ENCODE measurements around the gene PPFIA1. TPM values are rescaled to one million over a fixed set of nuclear protein-coding genes. Genes with fewer than 3 reads are reported as not detected.

The PPFIA1 gene
- total and polyA plus RNA-seq, 2 of the 13 experiments (the other 11 are each of a cell fraction or from before 2014, with no cell fraction given): 29.9 to 45.2 TPM

DNA sequence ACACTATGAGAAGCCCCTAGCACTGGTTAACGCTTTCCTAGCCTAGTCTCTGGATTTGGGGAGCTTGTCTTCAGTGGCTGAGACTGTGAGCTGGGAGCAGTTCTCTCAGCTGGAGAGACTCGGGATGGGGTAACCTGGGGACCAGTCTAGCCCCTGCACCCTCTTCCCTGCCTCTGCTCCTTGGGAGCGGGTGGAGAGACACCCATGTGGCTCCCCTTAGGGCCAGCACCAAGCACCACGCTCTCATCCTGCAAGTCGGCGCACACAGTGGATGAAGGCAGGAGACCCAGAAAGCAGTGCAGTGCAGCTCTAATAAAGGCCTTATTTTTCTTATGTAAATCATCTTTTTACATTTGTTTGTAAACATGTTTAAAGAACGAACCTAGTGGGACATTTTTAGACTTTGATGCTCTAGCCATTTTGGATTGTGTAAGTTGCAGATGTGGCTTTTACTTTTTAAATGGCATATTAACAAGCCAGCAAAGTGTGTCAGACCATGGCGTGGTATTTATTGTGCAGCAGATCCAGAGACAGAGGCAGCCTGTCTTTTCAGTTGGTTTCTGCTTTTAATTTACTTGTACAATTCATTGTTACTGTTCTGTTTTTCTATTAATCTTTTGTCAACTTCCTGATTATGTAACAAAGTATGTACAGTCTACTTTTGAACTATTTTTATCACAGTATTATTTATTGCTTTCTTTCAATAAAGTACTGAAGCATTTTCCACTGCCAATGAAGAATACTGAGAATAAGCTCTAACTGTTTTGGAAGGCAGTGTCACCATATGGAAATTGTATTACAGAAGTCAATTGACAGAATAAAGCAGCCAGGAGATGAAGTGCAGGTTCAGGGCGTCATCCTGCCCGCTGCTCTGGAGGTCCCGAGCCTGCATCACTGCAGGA is 113.4 kb downstream of the PPFIA1 start:
- in situ Hi-C loops (cut with HindIII; ENCODE audit: extremely low pct_ligation_motif_present, low pct_unique_long_range_greater_than_20kb) (no loop called here), intact Hi-C loops (cut with micrococcal nuclease; ENCODE audit: unreplicated experiment) (no loop called here)
- ChIA-PET CTCF (ENCODE audit: low intra/inter-chr PET ratio, low total read pairs) (no interaction called here), POLR2A (no interaction called here)
- TF ChIP-seq ZNF709 (CRISPR knock-in tag; IDR thresholded peaks at IDR 0.05): no peak
- peak; percentile 52 for TF ChIP-seq RBM22 (optimal IDR thresholded peaks at IDR 0.05; ENCODE audit: low read length)
- Histone ChIP-seq H2AFZ (ENCODE audit: low read length) (no peak overlapping the region), H3K4me2 (ENCODE audit: low read depth, low read length) (no peak overlapping the region), H3K27me3 (ENCODE audit: control insufficient read depth in 1 of 2, insufficient read depth in 2 of 2, low read length in 2 of 2) (no peaks in the 10 kb centered on the region), H3K9ac (ENCODE audit: insufficient read depth, low read depth, low read length) (no peak overlapping the region), H3K9me3 (ENCODE audit: low read length) (no peaks in the 10 kb centered on the region), H3K36me3 (replicated peaks in 1 of 2; ENCODE audit: control insufficient read depth in 1 of 2, insufficient read depth in 2 of 2, low read length in 2 of 2) (peaks cover 10 to 47% of the 10 kb centered on the region in 2 experiments), H3K27ac (ENCODE audit: extremely low read length, insufficient read depth, low read length) (no peak overlapping the region), H3K4me3 (replicated peaks in 1 of 3; ENCODE audit: insufficient read depth in 1 of 3, low read depth in 2 of 3, low read length in 3 of 3) (no peak overlapping the region), H4K20me1 (ENCODE audit: insufficient read depth, low read length) (peaks cover 3% of the 10 kb centered on the region; the same call in 1 of the 2 replicates), H3K79me2 (ENCODE audit: insufficient read depth, low read length) (no peaks in the 10 kb centered on the region), H3K4me1 (ENCODE audit: insufficient read depth, low read length) (no peaks in the 10 kb centered on the region)
- no peak for ATAC-seq
- no TSS peak for BruUV-seq (replicated peaks)
- 94% methylated on average over 10 of the region's 11 CpGs for WGBS (ENCODE audit: low lambda C conversion rate)
- no peak for FAIRE-seq
- no peak for DNase-seq (ENCODE audit: low spot score)

DNA sequence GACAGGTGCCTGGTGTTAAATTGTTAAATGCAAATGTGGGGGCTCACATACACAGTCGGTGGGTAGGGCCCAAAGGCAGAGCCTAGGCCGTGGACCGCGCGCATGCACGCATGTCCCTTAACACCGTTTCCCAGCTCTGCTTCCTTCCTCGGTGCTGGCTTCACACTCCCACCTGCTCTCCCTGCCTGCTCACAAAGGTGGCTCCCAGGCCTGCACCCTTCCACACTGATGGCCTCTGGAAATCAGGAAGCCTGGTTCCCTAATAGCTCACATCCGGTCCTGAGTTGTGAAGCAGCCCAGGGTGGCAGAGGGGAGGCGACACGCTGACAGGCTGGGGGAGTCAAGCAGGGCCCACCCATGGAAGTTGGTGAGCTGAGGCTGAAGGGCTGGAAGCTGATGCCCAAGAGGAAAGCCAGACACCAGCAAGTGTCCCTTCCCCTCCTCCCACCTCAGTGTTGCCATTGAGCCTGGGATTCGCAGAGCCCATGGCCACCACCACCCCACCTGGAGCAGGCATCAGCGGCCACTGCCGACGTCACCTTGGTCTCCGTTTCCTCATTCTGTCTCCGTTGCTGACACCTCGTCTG is 114.2 kb downstream of the PPFIA1 start:
- H3K79me2 ChIP-seq (ENCODE audit: insufficient read depth, low read length): no peaks in the 10 kb centered on the region
- no peaks in the 10 kb centered on the region for H3K4me1 ChIP-seq (ENCODE audit: insufficient read depth, low read length)
- 98% methylated on average over 18 of the region's 18 CpGs for WGBS (ENCODE audit: low lambda C conversion rate)
- POLR2A ChIA-PET: no interaction called here
- DNase-seq (ENCODE audit: low spot score): no peak
- H4K20me1 ChIP-seq (ENCODE audit: insufficient read depth, low read length): peaks cover 3% of the 10 kb centered on the region; the same call in 1 of the 2 replicates
- no peak for FAIRE-seq
- BruUV-seq (replicated peaks): no TSS peak
- no peak overlapping the region for H3K4me2 ChIP-seq (ENCODE audit: low read depth, low read length)
- no peak overlapping the region for H3K9ac ChIP-seq (ENCODE audit: insufficient read depth, low read depth, low read length)
- CTCF ChIA-PET (ENCODE audit: low intra/inter-chr PET ratio, low total read pairs): no interaction called here
- no peak overlapping the region for H3K4me3 ChIP-seq (replicated peaks in 1 of 3; ENCODE audit: insufficient read depth in 1 of 3, low read depth in 2 of 3, low read length in 3 of 3)
- TF ChIP-seq HMG20B (CRISPR knock-in tag; conservative IDR thresholded peaks at IDR 0.05) (no peak), AGO2 (optimal IDR thresholded peaks at IDR 0.05; ENCODE audit: low read depth, low read length) (peak; percentile 65), ATRX (CRISPR knock-in tag; IDR thresholded peaks at IDR 0.05; ENCODE audit: borderline replicate concordance) (no peak), DMAP1 (CRISPR knock-in tag; IDR thresholded peaks at IDR 0.05) (no peak), ISX (CRISPR knock-in tag; conservative IDR thresholded peaks at IDR 0.05) (no peak), ZNF709 (CRISPR knock-in tag; IDR thresholded peaks at IDR 0.05) (no peak), PHB2 (IDR thresholded peaks at IDR 0.05; ENCODE audit: partially characterized antibody) (no peak), ZNF816 (CRISPR knock-in tag; IDR thresholded peaks at IDR 0.05; ENCODE audit: borderline replicate concordance) (no peak), KDM4B (CRISPR knock-in tag; IDR thresholded peaks at IDR 0.05) (no peak), BRD4 (CRISPR knock-in tag; IDR thresholded peaks at IDR 0.05) (no peak), RBM22 (optimal IDR thresholded peaks at IDR 0.05; ENCODE audit: low read length) (peak; percentile 74), CEBPB (IDR thresholded peaks at IDR 0.05; ENCODE audit: borderline replicate concordance, low read depth, low read length) (no peak), PCBP2 (optimal IDR thresholded peaks at IDR 0.05; ENCODE audit: low read depth, low read length, poor library complexity, severe bottlenecking) (no peak)
- intact Hi-C loops (cut with micrococcal nuclease; ENCODE audit: unreplicated experiment): no loop called here
- no peaks in the 10 kb centered on the region for H3K9me3 ChIP-seq (ENCODE audit: low read length)
- 0 out of 3 replicates have a peak, but pooled peaks have one; percentile 19 for ATAC-seq
- no peak overlapping the region for H2AFZ ChIP-seq (ENCODE audit: low read length)
- peaks cover 8 to 49% of the 10 kb centered on the region in 2 experiments for H3K36me3 ChIP-seq (replicated peaks in 1 of 2; ENCODE audit: control insufficient read depth in 1 of 2, insufficient read depth in 2 of 2, low read length in 2 of 2)
- H3K27me3 ChIP-seq (ENCODE audit: control insufficient read depth in 1 of 2, insufficient read depth in 2 of 2, low read length in 2 of 2): no peaks in the 10 kb centered on the region
- H3K27ac ChIP-seq (ENCODE audit: extremely low read length, insufficient read depth, low read length): no peak overlapping the region
- in situ Hi-C loops (cut with HindIII; ENCODE audit: extremely low pct_ligation_motif_present, low pct_unique_long_range_greater_than_20kb): no loop called here

Data from HepG2 (cell line).